Inferior parietal cortex (tissue), 1 donor: Measurements from ENCODE around the gene ATXN7L1.

Experiments used
- DNase-seq: peaks from one replicate; pipeline ENCODE4 v3.0.0-alpha.2; 2016; ENCODE audit errors: extremely low spot score

Gene ATXN7L1

GRCh38 chr7:105648561-105649401, 227.6 kb downstream of the ATXN7L1 start:
- DNase-seq = peak; percentile 44

- no peak for DNase-seq
These were observed 228.8 kb downstream of the ATXN7L1 start for GRCh38 chr7:105647591-105647990.

DNA sequence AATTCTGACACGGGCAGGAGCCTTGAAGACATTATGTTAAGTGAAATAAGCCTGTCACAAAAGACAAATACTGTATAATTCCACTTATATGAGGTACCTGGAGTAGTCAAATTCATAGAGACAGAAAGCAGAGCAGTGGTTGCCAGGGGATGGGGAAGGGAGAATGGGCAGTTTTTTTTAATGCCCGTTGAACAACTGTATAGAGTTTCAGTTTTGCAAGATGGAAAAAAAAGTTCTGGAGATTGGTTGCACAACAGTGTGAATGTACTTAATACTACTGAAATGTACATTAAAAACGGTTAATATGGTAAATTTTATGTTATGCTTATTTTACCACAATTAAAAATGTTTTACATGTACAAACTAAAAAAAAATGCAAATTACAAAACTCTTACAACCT, 231.5 kb downstream of the ATXN7L1 start:
- DNase-seq = no peak

- DNase-seq = no peak
These were observed 232.5 kb downstream of the ATXN7L1 start for GRCh38 chr7:105643851-105644250.

GRCh38 chr7:105643384-105643783, 233.0 kb downstream of the ATXN7L1 start:
- no peak for DNase-seq

GRCh38 chr7:105642264-105642663, 234.1 kb downstream of the ATXN7L1 start:
- DNase-seq = no peak

GRCh38 chr7:105640956-105641810, 235.2 kb downstream of the ATXN7L1 start:
- DNase-seq = no peak

GRCh38 chr7:105639667-105640493, 236.5 kb downstream of the ATXN7L1 start:
- no peak for DNase-seq

GRCh38 chr7:105638902-105639495, 237.4 kb downstream of the ATXN7L1 start:
- DNase-seq = no peak

DNA sequence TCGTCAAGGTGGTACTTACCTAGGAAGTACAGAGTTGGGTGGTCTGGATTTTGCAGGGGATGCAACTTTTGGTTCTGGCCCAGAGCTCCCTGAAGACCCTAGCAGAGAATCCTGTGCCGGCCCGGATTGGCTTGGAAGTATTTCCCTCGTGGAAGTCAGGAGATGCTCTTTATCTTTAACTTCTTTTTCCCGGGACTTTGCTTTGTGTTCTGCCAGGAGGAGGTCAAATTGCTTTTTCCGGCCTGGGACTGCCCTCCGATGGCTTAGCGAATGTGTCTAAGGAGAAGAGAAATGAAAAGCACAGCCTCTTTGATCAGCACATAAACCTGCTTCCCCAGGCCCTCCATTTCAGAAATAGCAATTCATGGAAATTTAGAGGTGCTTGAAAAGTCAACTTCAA, 238.1 kb downstream of the ATXN7L1 start:
- DNase-seq = no peak

- DNase-seq = no peak
These were observed 238.6 kb downstream of the ATXN7L1 start for GRCh38 chr7:105637755-105638154.

- DNase-seq = no peak
These were observed 239.4 kb downstream of the ATXN7L1 start for GRCh38 chr7:105636982-105637381.

DNA sequence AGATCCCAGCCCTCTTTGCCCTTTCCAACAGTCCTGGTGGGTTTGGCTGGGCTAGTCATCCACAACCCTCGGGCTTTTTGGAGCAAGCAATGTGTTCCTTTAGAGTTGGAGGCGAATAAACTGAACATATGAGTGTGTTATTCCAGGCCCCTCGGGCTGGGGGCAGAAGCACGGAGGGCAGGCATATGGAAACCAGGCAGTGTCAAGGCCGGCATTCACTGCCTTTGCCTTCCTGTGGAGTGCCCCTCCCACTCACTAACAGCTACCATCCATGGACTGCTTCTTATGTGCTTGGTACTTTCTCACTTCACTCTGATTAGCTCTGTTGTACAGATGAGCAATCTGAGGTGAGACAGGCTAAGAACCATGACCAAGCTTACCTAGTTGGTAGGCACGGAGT, 241.2 kb downstream of the ATXN7L1 start:
- DNase-seq = no peak

DNA sequence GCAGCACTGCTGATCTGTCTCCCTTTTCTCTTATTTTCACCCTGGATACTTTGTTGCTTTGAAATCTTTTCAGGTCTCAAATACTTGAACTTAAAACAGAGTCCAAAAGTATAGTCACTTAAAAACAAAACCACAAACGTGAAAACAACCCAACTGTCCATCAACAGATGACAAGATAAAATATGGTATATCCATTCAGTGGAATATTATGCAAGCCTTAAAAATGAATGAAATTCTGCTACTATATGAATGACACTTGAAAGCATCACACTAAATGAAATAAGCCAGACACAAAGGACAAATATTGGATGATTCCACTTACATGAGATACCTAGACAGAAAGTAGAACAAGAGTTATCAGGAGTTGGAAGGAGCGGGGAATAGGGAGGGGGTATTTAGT, 250.4 kb downstream of the ATXN7L1 start:
- no peak for DNase-seq

DNA sequence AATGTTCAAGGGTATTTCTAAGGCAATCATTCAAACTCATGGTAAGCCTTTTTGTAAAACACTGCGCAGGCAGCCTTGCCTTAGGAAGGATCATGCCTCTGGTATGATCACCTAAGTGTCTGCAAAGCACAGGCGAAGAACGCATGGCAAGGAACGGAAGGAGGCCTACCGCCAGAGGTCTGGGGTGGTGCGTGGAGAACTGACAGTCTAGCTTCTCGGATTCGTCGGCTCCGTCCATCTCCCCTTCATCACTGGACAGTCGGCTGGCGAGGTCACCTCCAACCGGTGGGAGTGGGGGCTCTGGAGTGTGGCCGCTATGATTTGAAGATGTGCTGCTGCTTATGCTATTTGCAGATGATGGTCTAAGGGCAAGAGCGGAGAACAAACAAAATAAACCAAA, 252.5 kb downstream of the ATXN7L1 start:
- DNase-seq = no peak

DNA sequence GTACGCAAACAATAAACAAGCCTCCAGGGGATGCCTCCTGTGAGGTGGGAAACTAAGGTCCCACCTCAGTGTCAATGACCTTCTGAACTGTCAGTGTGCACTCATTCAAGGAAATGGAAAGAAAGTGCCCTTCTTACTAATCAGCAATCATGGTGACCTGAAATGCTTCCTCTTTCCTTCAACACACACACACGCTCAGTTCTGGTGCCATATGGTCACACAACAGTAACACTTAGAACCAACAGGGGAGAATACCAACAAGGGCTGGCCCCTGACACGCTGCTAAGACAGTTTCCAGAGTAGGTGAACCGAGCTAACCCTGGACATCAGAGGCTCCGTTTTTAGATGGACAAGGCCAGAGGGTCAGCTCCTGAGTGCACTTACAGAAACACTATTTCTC, 253.0 kb downstream of the ATXN7L1 start:
- DNase-seq = no peak

- DNase-seq = peak; percentile 36
These were observed 254.2 kb downstream of the ATXN7L1 start for GRCh38 chr7:105622106-105622731.

GRCh38 chr7:105621617-105622016, 254.8 kb downstream of the ATXN7L1 start:
- DNase-seq = peak; percentile 65

DNA sequence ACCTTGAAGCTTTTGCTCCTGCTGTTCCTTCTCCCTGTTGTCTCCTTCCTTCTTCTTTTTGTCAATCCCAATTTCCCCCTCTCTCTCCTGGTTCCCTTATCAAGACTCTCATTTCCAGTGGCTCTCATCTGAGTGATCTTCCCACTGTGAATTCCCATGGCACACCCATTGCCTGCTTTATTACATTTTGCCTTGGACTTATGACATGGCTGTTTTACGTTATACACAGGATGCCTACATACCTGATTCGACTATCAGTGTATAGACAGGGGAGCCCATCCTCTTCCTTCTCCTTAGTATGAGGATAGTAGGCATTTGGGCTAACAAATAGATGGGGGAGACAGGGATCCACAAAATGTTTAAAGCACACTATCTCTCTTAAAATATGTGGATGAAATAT, 255.2 kb downstream of the ATXN7L1 start:
- no peak for DNase-seq

DNA sequence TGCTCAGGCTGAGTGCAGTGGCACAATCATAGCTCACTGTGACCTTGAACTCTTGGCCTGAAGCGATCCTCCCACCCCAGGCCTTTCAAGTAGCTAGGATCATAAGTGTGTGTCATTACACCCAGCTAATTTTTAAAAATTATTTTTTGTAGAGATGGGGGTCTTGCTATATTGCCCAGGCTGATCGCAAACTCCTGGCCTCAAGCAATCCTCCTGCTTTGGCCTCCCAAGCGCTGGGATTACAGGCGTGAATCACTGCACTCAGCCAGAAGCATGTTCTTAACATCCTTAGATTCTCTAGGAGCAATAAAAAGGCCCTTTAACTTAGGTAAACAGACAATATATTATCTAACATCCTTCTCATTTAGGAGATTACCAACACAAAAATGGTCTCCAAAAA, 256.8 kb downstream of the ATXN7L1 start:
- DNase-seq = no peak

GRCh38 chr7:105618016-105618296, 258.4 kb downstream of the ATXN7L1 start:
- no peak for DNase-seq
